HG03175 (cell line): ENCODE results near the gene SPINK7.

Experiments used
- ATAC-seq: cut with Tn5 transposase; IDR thresholded peaks from one replicate; pipeline ENCODE4 v1.9.1; 2021; ENCODE audit warnings: mild to moderate bottlenecking, moderate library complexity; ENCODE audit not compliant: unreplicated experiment

The SPINK7 gene

GRCh38 chr5:148343603-148344487 lies 31.6 kb downstream of the SPINK7 start:
- ATAC-seq: no peak

GRCh38 chr5:148347706-148348105 lies 35.5 kb downstream of the SPINK7 start:
- no peak for ATAC-seq

GRCh38 chr5:148352696-148353095 lies 40.5 kb downstream of the SPINK7 start:
- no peak for ATAC-seq

GRCh38 chr5:148353634-148354033 lies 41.4 kb downstream of the SPINK7 start:
- ATAC-seq: no peak

- ATAC-seq: no peak
Measured at GRCh38 chr5:148364343-148364742, 52.1 kb downstream of the SPINK7 start.
